ENCODE data around the gene STYK1. TPM values are rescaled to one million over a fixed set of nuclear protein-coding genes. Genes with fewer than 3 reads are reported as not detected.

STYK1 gene
- polyA plus RNA-seq, 3 donors = not detected

DNA sequence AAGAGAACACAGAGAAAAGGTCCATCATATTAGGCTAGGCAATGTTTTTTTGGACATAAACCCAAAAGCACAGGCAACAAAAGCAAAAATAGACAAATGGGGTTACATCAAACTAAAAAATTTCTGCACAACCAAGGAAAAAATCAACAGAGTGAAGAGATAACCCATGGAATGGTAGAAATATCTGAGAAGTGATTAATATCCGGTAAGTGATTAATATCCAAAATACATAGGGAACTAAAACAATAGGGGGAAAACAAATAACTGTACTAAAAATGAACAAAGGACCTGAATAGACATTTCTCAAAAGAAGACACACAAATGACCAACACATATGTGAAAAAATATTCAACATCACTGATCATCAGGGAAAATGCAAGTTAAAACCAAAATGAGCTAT is 4.3 kb downstream of the STYK1 start:
- Histone ChIP-seq H3K36me3 (replicated peaks in 1 of 2; ENCODE audit: control insufficient read depth in 1 of 2, insufficient read depth in 2 of 2, low read length in 2 of 2) (no peaks in the 10 kb centered on the region), H3K27me3 (ENCODE audit: control insufficient read depth in 2 of 2, insufficient read depth in 2 of 2, low read length in 2 of 2) (peaks cover 30 to 44% of the 10 kb centered on the region in 2 donors), H3K9me3 (replicated peaks in 1 of 2; ENCODE audit: control insufficient read depth in 1 of 2, insufficient read depth in 1 of 2, low read length in 2 of 2) (no peaks in the 10 kb centered on the region), H3K79me2 (ENCODE audit: insufficient read depth, low read length) (no peaks in the 10 kb centered on the region), H3K4me2 (replicated peaks; ENCODE audit: extremely low read depth, low read length, poor library complexity, severe bottlenecking) (no peak overlapping the region), H4K20me1 (ENCODE audit: insufficient read depth, low read length) (no peaks in the 10 kb centered on the region), H3K4me1 (ENCODE audit: control insufficient read depth in 1 of 2, insufficient read depth in 2 of 2, low read length in 2 of 2) (peaks cover 19 to 20% of the 10 kb centered on the region in 2 donors), H3K4me3 (replicated peaks in 1 of 3; ENCODE audit: low read depth in 2 of 3, low read length in 3 of 3) (no peak overlapping the region), H3K27ac (ENCODE audit: low read depth in 1 of 2, low read length in 2 of 2) (no peak overlapping the region), H3K9ac (ENCODE audit: insufficient read depth, low read length, poor library complexity, severe bottlenecking) (no peak overlapping the region), H2AFZ (ENCODE audit: insufficient read depth, low read depth, low read length, poor library complexity, severe bottlenecking) (no peak overlapping the region)
- peak overlapping the region in 1 of 2 donors; percentile 62 for H3K4me3 Mint-ChIP-seq
- intact Hi-C loops (cut with micrococcal nuclease) = no loop called here
- TF ChIP-seq, protein P1, sequence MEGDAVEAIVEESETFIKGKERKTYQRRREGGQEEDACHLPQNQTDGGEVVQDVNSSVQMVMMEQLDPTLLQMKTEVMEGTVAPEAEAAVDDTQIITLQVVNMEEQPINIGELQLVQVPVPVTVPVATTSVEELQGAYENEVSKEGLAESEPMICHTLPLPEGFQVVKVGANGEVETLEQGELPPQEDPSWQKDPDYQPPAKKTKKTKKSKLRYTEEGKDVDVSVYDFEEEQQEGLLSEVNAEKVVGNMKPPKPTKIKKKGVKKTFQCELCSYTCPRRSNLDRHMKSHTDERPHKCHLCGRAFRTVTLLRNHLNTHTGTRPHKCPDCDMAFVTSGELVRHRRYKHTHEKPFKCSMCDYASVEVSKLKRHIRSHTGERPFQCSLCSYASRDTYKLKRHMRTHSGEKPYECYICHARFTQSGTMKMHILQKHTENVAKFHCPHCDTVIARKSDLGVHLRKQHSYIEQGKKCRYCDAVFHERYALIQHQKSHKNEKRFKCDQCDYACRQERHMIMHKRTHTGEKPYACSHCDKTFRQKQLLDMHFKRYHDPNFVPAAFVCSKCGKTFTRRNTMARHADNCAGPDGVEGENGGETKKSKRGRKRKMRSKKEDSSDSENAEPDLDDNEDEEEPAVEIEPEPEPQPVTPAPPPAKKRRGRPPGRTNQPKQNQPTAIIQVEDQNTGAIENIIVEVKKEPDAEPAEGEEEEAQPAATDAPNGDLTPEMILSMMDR (IDR thresholded peaks at IDR 0.05) = no peak
- no peak overlapping the region for H3K27ac Mint-ChIP-seq
- no CpG with 5 or more reads among the region's 1 CpG for WGBS (ENCODE audit: insufficient coverage)
- H3K36me3 Mint-ChIP-seq = peaks cover 0 to 3% of the 10 kb centered on the region in 2 donors
- H3K4me1 Mint-ChIP-seq = peaks cover 39% of the 10 kb centered on the region
- H3K27me3 Mint-ChIP-seq (ENCODE audit: low read depth in 3 of 3) = peaks cover 44 to 62% (median 50%) of the 10 kb centered on the region in 3 donors
- no peak for DNase-seq
- H3K9me3 Mint-ChIP-seq = peaks cover 0 to 14% (median 4%) of the 10 kb centered on the region in 7 donors

DNA sequence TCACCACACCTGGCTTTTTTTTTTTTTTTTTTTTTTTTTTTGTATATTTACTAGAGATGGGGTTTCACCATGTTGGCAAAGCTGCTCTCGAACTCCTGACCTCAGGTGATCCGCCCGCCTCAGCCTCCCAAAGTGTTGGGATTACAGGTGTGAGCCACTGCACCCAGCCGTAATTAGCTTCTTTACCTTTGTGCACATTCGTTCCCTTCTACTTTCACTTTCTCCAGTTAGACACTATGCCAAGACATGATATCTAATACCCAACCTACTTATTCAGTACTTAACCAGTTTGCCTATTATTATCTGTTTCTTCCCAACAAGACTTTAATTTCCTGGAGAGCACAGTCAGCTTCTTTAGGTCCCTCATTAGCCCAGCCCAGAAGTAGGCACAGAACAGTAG is 5.3 kb downstream of the STYK1 start:
- no peak for DNase-seq
- no peaks in the 10 kb centered on the region for H3K79me2 ChIP-seq (ENCODE audit: insufficient read depth, low read length)
- intact Hi-C loops (cut with micrococcal nuclease) = no loop called here
- no peak overlapping the region for H2AFZ ChIP-seq (ENCODE audit: insufficient read depth, low read depth, low read length, poor library complexity, severe bottlenecking)
- H3K27me3 ChIP-seq (ENCODE audit: control insufficient read depth in 2 of 2, insufficient read depth in 2 of 2, low read length in 2 of 2) = peaks cover 28 to 37% of the 10 kb centered on the region in 2 donors
- Mint-ChIP-seq H3K27me3 (ENCODE audit: low read depth in 3 of 3) (peaks cover 37 to 52% (median 43%) of the 10 kb centered on the region in 3 donors), H3K9me3 (peaks cover 0 to 14% (median 4%) of the 10 kb centered on the region in 7 donors), H3K36me3 (peaks cover 0 to 3% of the 10 kb centered on the region in 2 donors), H3K27ac (peak overlapping the region in 1 of 7 donors; percentile 6), H3K4me1 (peaks cover 29% of the 10 kb centered on the region), H3K4me3 (peak overlapping the region; percentile 70 to 91)
- H4K20me1 ChIP-seq (ENCODE audit: insufficient read depth, low read length) = no peaks in the 10 kb centered on the region
- peak overlapping the region; percentile 5 to 55 (median 31) for H3K4me3 ChIP-seq (replicated peaks in 1 of 3; ENCODE audit: low read depth in 2 of 3, low read length in 3 of 3)
- TF ChIP-seq, protein P1 (IDR thresholded peaks at IDR 0.05) = no peak
- H3K27ac ChIP-seq (ENCODE audit: low read depth in 1 of 2, low read length in 2 of 2) = no peak overlapping the region
- H3K4me2 ChIP-seq (replicated peaks; ENCODE audit: extremely low read depth, low read length, poor library complexity, severe bottlenecking) = peak overlapping the region; percentile 49
- no peaks in the 10 kb centered on the region for H3K9me3 ChIP-seq (replicated peaks in 1 of 2; ENCODE audit: control insufficient read depth in 1 of 2, insufficient read depth in 1 of 2, low read length in 2 of 2)
- no peak overlapping the region for H3K9ac ChIP-seq (ENCODE audit: insufficient read depth, low read length, poor library complexity, severe bottlenecking)
- H3K36me3 ChIP-seq (replicated peaks in 1 of 2; ENCODE audit: control insufficient read depth in 1 of 2, insufficient read depth in 2 of 2, low read length in 2 of 2) = no peaks in the 10 kb centered on the region
- H3K4me1 ChIP-seq (ENCODE audit: control insufficient read depth in 1 of 2, insufficient read depth in 2 of 2, low read length in 2 of 2) = peaks cover 9 to 10% of the 10 kb centered on the region in 2 donors
- WGBS (ENCODE audit: insufficient coverage) = 39% methylated on average over 5 of the region's 5 CpGs

All from CD14-positive monocyte (primary cell).